Measurements from ENCODE around the gene RNASE2.

GRCh38 chr14:21001218-21001617, 45.9 kb downstream of the RNASE2 start:
- TF ChIP-seq POLR2A (IDR thresholded peaks at IDR 0.05) (no peak), CTCF (IDR thresholded peaks at IDR 0.05) (no peak), POLR2AphosphoS5 (IDR thresholded peaks at IDR 0.05) (no peak)
